Islet of Langerhans (tissue), 1 donor: ENCODE measurements around the gene UPK3BL2.
"Not testable (repeated sequence)": the region's sequence is repeated elsewhere in the genome, so short reads cannot be mapped to it uniquely, and the experiment has no call there.

Experiments used
- FAIRE-seq: peaks from one replicate; lab custom pipeline; 2011; peaks lifted over from hg19 to GRCh38; lab: Jason Lieb, UNC

Gene UPK3BL2, protein sequence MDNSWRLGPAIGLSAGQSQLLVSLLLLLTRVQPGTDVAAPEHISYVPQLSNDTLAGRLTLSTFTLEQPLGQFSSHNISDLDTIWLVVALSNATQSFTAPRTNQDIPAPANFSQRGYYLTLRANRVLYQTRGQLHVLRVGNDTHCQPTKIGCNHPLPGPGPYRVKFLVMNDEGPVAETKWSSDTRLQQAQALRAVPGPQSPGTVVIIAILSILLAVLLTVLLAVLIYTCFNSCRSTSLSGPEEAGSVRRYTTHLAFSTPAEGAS

DNA sequence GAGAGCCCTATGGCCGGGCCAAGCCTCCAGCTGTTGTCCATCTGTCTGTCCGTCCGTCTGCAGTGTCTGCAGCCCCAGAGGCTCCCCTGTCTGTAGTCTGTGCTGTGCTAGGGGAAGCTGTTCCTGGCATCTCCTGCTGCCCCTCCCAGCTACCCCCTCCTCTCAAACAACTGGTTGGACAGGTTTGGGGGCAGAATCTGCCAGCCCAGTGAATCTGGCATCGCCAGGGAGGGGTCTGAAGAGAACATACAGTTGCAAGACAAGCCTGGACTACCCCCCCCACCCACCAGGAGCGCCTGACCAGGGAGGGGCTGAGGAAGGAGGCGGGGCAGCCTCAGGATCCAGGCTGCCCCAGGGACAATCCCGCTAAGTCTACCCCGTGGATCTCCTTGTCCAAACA lies at the start of gene UPK3BL2:
Gene UPK3BL2, minus strand, starts transcription at position 101 of the 400 bp plus-strand sequence. Its CDS starts 60 bp downstream, at position 41.
- not testable (repeated sequence) for FAIRE-seq

DNA sequence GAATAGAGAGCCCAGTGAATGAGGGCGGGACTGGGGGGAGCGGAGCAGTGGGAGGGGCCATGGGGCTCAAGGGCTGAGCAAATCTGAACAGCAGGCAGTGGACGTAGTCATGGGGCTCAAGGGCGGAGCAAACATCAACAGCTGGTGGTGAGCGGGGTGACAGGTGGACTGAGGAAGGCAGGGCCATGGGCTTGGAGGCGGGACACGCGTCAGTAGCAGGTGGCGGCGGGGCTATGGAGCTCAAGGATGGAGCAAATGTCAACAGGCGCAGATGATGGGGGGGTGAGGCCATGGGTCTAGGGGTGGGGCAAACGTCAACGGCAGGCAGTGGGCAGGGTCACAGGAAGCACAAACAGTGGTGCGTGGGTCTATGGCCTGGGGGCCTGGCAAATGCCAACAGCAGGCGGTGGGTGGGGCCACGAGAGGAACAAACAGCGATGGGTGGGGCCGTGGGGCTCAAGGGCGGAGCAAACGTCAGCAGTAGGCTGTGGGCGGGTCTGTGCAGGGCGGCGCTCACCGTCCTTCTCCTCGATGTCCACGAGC lies 49.1 kb upstream of the UPK3BL2 start:
- not testable (repeated sequence) for FAIRE-seq

DNA sequence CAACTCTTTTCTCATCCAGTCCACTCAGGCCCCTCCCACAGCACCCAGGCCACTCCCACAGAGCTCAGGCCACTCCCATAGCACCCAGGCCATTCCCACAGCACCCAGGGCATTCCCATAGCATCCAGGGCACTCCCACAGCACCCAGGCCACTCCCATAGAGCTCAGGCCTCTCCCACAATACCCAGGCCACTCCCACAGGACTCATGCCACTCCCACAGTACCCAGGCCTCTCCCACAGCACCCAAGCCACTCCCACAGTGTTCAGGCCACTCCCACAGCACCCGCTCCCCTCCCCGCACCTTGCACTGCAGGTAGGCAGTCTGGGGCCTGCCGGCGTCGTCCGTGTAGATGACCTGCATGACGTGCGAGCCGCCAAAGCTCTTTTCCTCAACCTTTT lies 46.4 kb upstream of the UPK3BL2 start:
- FAIRE-seq: not testable (repeated sequence)

DNA sequence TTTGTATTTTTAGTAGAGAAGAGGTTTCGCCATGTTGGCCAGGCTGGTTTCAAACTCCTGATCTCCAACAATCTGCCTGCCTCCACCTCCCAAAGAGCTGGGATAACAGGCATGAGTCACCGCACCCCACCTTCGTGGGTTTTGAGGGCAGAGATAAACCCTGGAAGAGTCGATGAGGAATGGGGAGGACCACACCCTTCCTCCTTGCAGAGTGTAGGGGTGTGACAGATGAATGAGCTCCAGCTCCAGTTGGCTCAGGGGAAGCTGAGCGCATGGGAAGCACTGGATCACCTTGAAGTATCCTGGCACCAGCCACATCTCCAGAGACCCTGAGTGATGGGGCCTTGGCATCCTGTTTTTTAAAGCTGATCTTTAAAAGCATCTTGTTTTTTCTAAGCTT lies 40.0 kb upstream of the UPK3BL2 start:
- FAIRE-seq: not testable (repeated sequence)

DNA sequence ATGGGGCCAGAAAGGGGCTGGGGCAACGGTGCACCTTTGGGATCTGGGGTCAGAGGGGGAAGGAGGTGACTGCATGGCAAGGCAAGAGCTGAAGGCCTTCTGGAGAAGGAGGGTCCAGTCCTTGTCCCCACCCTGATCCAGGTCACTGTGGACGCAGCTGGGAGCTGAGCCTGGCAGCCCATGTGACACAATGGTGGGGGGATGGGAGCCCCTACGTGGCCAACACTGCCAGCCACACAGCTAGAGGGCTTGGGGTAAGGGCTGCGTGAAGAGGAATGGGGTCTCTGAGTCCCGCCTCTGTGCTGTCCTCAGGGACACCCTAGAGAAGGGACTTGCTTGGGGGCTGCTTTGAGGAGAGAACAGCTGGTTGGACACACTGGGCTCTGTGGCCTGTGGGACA lies 38.2 kb upstream of the UPK3BL2 start:
- not testable (repeated sequence) for FAIRE-seq

DNA sequence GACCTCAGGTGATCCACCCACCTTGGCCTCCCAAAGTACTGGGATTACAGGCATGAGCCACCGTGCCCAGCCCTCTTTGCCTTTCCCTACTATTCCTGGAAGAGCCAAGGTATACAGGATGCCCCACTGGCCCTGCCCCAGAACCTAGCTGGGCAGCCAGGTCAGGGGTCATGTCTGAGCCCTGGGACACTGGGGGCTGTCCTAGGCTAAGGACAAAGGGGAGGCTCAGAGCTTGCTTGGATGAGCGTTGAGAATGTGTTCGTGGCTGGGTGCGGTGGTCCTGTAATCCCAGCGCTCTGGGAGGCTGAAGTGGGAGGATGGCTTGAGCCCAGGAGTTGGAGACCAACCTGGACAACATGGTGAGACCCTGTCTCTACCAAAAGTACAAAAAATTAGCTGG lies 35.0 kb upstream of the UPK3BL2 start:
- not testable (repeated sequence) for FAIRE-seq

DNA sequence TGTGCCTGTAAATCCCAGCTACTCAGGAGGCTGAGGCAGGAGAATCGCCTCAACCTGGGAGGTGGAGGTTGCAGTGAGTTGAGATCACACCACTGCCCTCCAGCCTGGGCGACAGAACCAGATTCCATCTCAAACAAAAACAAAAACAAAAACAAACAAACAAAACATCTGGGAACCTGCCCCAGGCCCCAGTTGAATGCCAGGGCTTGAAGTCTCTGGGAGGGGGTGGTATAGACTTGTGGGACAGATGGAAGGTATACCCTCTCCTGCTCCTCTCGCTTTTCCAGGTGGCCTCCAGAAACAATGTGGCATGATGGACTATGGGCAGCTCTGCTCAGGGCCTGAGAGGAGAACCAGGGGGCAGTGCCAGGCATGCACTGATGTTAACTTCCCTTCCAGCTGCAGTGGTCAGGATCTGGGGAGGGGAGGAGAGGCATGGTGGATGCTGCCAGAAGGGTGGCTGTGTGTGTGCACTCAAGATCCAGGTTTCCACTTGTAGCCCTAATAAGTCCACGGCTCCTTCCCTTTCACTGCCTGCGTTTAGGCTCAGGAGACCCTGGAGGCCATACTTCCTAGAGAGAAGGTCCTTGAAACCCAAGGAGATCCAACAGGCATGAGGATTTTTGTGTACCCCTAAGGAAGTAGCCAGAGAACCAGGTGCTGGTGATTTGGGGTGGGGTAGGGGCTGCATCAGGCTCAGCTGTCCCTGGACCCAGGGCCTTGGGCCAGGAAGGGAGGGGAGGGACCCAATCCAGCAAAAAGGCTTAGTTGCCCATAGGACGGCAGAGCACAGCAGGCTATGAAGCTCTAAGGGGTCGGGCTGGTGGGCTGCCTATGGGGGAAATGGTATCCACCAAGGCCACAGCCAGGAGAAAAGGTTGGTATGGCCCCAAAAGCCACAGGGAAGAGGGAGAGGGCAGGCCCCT lies 34.1 kb upstream of the UPK3BL2 start:
- not testable (repeated sequence) for FAIRE-seq

DNA sequence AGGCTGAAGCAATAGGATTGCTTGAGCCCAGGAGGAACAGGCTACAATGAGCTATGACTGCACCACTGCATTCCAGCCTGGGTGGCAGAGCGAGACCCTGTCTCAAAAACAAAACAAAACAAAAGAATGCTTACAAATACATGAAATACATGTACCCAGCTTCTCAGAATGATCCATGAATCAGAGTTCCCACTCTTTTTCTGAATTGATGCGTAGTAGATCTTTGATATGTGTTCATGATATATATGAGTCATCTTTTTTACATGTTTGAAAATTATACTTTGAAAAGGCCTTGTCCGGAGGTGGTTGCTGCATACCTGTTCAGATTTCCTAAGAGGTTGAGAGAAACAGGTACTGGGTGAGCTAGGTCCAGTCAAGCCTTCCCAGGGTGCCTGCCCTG lies 32.9 kb upstream of the UPK3BL2 start:
- FAIRE-seq: not testable (repeated sequence)

DNA sequence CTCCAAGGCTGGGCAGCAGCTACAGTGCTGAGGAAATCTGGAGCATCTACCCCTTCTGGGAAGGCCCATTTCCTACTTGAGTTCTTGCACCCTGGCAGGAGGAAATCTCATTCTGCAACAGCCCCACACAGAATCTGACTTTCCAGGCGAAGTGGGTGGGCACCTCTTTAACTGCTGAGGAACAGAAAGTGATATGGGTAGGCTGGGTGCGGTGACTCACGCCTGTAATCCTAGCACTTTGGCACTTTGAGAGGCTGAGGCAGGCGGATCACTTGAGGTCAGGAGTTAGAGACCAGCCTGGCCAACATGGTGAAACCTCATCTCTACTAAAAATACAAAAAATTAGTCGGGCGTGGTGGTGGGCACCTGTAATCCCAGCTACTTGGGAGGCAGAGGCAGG lies 31.1 kb upstream of the UPK3BL2 start:
- FAIRE-seq: not testable (repeated sequence)

DNA sequence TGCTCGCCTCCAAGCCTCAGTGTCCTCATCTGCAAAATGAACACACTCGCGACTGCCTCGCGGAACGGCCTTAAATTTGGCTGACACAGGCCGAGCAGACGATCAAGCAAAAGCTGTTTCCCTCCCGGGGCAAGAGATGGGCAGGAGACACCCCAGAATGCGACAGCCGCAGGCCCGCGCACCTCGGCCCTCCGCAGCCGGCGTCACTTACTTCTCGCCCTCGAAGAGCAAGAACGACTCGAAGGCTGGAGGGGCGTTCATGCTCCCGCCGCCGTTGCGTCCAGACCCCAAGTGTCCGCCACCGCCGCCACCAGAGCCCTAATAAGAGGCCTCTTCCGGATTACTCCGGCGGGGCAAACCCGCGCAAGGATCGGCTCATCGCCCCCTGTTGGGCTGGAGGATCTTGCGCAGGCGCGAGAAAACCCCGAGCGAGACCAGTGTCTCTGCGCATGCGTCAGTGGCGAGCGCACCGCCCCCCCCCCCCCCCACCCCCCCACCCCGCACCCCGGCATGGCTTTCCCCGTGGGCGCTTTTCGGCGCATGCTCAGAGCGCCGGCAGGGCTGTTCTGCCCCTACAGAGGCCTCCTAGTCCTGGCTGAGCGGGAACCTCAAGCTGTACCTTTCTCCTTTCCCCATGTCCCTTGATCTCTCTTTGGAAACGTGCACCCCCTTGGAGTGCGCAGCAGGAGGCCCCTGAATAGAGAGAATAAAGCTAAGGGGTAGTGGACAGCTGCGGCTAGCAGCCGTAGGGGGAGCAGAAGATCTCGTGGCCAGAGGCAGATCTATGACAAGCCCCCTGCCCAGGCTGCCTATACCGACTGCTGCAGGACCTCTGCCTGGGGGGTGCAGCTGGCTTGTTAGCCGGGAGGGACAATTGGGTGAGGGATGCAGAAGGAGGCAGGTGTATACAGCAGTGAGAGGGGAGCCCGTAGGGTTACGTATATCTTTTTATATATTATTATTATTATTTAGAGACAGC lies 29.1 kb upstream of the UPK3BL2 start, which contains the start of gene POLR2J3:
Gene POLR2J3, minus strand, starts transcription at position 323 of the 979 bp plus-strand sequence. Its CDS starts 62 bp downstream, at position 261.
- FAIRE-seq: not testable (repeated sequence)

DNA sequence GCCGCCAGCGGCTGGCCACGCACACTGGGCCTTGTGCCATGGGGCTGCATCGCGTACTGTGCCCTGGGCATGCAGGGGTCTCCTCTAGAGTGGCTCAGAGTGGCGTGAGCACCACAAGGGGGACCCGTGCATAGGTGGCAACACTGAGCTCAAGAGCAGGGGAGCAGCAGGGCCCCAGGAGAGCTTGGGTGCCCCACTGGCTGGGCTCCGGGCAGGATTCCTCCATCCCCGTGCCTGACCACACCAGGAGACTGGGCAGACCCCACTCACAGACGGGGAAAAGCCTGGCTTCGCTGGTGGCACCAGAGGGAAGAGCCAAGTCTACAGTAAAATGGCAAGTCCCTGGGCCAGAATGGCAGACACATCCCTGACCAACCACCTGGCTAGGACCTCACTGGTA lies 25.1 kb upstream of the UPK3BL2 start:
- not testable (repeated sequence) for FAIRE-seq

DNA sequence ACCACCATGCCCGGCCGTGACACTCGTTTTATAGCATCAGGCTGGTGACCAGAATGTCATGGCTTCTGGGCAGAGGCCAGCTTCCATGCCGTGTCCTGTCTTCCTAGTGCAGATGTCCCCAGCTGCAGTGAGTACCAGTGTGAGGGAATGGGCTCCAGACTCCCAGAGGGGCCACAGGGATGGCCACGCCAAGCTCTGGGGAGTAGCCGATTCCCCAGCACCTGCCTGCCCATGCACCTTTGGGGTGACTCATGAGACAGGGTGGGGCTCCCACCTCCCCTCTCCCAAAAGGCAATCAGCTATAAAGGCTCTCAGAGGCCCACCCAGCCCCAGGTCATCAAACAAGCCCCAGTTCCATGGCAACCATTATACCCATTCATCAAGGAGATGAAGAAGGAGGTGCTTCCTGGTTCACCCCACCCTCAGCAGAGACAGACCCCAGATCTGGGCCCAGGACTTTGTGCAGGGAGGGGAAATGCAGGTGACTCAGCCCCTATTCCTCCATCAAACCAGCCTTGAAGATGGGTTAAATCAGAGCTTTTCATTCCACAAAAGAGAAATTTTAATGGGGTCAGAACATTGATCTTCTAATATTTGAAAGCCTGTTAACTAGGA lies 7.4 kb upstream of the UPK3BL2 start, which contains the start of gene SPDYE2:
Gene SPDYE2, plus strand, starts transcription at position 419 of the 615 bp plus-strand sequence. CDS start 2,030 bp downstream, outside the sequence.
- not testable (repeated sequence) for FAIRE-seq

DNA sequence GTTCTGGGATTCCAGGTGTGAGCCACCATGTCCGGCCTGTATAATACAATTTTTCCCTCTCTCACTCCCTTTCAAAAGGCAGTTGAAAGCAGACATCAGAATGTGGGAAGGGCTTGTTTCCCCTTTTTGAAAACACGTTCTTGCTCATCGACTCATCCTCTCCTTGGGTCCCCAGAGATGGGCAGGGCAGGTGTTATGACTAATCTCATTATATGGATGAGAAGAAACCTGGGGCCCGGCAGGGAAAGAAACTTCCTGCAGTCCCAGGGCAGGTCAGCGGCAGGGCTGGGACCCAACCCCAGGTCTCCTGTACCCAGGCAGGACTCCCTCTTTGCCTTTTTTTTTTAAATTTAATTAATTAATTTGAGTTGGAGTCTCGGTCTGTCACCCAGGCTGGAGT lies 2.9 kb upstream of the UPK3BL2 start:
- not testable (repeated sequence) for FAIRE-seq

DNA sequence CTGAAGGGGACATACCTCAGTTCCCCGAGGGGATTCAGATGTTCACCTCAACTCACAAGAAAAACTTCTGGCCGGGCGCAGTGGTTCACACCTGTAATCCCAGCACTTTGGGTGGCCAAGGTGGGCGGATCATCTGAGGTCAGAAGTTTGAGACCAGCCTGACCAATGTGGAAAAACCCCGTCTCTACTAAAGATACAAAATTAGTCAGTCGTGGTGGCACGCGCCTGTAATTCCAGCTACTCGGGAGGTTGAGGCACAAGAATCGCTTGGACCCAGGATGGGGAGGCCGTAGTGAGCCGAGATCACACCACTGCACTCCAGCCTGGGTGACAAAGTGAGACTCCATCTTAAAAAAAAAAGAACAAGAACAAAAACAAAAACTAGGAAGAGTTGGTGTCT lies 1.8 kb upstream of the UPK3BL2 start:
- FAIRE-seq: not testable (repeated sequence)

DNA sequence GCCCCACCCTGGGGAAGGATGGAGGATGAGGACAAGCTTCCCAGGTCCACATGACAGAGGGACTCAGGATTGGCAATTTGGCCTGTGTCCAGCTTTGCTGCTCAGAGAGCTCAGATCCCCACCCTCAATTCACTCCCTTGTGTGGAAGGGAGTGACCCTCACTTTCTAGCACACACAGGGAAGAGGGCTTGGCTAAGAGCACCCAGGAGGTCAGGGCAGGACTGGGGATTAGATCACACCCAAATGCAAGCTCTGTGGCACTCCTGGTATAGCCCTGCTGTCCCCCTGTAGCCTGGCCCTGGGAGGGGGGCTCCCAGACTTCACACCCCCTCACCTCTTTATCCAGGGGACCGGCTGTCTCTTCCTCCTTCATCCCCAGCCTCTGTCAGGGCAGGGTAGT lies 876 bp upstream of the UPK3BL2 start:
- FAIRE-seq: not testable (repeated sequence)

DNA sequence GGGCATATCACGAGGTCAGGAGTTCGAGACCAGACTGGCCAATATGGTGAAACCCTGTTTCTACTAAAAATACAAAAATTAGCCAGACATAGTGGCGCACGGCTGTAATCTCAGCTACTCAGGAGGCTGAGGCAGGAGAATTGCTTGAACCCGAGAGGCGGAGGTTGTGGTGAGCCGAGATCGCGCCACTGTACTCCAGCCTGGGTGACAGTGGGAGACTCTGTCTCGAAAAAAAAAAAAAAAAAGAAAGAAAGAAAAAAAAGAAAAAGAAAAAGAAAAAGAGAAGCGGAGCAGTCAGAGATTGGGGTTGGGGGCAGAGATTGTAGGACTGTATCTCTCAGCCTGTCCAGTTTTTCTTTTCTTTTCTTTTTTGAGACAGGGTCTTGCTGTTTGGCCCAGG lies 725 bp downstream of the UPK3BL2 start:
- FAIRE-seq: not testable (repeated sequence)

DNA sequence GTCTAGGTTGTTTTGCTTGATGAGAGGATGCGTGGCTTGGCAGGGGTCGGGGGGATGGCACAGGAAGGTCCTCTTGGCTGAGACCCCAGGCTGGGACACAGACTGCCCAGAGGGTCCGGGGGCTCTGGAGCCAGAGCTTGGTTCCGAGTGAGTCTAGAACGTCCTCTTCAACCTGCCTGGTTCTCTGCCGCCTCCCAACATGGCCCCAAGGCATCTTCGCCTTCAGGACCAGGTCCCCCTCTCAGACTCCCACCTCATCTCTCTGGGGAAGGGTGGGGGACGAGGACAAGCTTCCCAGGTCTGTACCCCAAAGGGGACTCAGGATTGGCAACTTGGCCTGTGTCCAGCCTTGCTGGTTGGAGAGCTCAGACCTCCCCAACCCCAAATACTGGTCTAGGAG lies 1.4 kb downstream of the UPK3BL2 start:
- FAIRE-seq: not testable (repeated sequence)

DNA sequence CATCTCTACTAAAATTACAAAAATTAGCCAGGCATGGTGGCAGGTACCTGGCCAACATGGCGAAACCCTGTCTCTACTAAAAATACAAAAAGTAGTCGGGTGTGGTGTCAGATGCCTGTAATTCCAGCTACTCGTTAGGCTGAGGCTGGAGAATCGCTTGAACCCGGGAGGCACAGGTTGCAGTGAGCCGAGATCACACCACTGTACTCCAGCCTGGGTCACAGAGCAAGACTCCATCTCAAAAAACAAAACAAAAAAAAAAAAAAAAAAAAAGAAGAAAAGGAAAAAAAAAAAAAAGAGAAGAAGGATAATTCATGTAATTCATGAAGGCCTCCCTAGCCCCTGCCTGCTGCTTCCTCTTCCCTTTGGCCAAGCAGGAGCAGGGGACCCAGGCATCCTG lies 2.9 kb downstream of the UPK3BL2 start:
- FAIRE-seq: not testable (repeated sequence)

DNA sequence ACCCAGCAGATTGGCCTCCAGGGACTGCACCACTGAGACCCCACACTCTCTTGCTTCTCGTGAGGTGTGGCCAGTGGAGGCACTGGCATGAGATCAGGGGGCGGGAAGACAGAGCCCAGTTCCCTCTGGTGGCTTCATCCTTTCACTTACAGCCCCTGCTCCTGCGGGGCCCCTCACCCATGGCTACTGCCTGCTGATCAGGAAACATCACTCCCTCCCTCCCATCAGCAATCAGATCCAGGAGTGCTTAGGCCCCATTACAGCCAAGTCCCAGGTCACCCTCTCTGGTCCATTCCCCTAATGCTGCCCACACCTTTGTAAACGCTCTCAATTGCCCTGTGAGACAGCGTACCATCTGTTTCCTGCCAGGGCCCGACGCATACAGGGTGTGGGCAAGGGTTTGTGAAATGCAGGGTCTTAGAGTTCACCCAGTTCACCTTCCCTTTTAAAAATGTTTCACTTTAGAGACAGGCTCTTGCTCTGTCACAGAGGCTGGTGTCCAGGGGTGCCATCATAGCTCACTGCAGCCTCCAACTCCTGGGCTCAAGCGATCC lies 8.4 kb downstream of the UPK3BL2 start:
- FAIRE-seq: not testable (repeated sequence)

DNA sequence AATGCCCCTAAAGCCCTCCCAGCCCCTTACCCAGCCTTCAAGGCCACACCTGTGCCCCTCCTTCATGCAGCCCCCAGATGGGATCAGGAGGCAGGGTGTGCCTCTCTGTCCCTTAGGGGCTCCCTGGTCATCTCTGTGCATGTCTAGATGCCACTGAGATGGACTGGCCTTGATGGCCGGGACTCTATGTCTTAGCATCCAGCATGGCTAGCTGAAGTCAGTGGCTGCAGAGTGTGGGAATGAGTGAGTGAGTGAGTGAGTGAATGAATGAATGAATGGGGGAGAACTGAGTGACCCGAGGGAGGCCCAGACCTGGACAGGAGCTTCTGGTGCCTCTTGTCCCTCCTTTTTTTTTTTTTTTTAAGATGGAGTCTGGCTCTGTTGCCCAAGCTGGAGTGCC lies 11.4 kb downstream of the UPK3BL2 start:
- not testable (repeated sequence) for FAIRE-seq

DNA sequence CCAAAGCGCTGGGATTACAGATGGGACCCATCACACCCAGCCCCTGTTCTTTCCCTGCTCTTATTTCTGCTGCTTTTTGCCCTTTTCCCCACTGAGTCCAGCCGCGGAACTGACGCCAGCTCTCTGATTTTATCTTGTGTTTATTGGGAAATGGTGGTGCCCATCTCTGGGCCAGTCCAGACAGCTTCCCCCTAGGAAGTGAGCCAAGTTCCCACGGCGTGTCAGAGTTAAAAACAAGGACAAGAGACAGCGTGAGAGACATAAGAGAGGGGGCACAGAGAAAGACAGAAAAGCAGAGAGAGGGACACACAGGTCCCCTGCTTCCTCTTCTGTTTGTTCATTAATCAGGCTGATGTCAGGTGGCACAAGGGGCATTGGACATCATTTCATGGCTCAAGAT lies 11.9 kb downstream of the UPK3BL2 start:
- FAIRE-seq: not testable (repeated sequence)
